Dedifferentiated amniotic fluid mesenchymal stem cell (primary cell): ENCODE data around the gene LZTFL1.

Source experiments
- DNase-seq: peaks from one replicate; pipeline ENCODE4 v3.0.0-alpha.2; 2016; ENCODE audit errors: extremely low spot score

LZTFL1 gene

GRCh38 chr3:45841757-45842491, at the start of gene LZTFL1:
Gene LZTFL1 (minus strand): TSS chr3:45842119. CDS start chr3:45841991, 128 bp downstream.
- DNase-seq: peak; percentile 99

DNA sequence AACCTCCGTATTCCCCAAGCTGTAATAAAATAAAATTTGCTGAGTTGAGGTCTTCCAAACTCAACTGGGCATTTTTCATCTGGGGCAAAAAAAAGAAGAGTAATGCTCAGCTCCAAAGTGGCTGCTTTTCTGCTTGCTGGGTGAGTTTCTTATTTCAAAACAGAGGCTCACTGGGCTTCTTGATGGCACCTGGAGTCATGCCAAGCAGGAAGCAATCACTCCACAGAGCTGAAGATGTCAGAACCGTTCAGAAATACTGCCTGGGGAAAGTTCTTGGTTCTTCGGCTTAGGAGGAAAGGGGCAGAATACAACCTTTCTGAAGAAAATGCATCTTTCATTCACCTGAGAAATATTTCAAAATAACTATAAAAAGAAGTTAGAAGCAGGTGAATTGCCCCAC, 48.5 kb upstream of the LZTFL1 start:
- no peak for DNase-seq

DNA sequence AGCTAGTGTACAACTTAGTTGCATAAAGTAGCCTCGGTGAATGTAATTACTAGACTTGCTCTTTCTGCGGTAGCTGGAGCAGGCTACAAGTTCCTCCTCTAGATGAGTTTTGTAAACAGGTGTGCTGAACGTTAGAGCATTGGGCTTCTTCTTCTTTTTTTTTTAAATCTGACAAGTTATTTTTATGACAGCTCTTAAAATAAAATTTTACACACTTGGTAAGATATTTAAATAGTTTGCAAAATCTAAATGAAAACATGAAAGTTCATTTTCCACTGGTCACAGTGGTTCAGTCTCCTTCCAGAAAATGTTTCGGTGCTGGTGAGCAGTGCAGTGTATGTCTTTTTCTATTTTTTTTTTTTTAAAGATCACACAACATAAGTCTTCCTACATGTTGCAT, 47.4 kb upstream of the LZTFL1 start:
- DNase-seq: no peak

DNA sequence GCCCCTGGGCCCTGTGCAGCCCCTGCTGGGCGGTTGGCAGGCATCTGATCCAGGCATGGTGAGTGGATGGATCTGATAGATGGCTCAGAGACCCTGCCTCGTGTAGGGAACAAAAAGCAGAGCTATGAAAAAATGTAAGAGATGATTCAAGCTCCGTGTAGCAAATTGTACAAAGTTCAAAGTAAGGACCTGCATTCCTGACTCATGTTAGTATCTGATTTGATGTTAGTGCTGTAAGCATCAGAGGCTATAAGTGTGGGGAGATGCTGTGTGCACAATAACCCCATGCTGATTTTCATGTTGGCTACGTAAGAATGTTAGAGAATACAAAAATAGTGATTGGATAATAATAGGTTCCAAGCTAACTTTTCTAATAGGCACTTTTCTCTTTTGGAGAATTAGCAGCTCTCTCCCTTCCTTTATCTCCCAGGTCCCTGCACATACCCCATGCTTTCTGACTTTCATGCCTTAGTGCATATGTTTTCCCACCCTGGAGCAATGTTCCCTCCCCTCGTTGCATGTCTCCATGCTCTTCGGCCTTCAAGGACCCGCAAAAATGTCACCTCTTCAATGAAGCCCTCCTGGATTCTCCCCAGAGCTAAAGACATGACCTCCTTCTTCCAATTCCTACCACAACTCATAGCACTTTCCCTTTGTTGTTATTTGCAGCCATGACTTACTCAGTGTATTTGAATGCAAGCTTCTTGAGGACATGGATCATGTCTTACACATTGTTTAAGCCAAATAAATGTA, 46.0 kb upstream of the LZTFL1 start:
- no peak for DNase-seq

DNA sequence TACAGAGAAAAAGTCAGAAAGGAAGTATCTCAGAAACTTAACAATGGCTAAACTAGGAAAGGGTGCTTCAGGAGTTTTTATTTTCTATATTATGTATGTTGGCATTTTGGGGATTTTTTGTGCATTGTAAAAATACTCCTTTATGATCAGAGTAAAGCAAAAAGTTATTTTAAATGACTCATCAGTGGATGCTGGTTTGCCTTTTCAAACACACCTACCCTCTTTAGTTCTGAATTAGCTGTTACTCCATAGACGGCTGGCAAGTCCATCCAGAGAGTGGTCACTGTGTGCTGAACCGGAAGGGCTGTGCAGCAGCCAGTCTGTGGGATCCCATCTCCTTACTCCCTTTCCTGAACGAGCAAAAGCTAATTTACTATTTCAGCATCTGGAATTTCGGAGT, 45.4 kb upstream of the LZTFL1 start:
- DNase-seq: no peak

GRCh38 chr3:45885979-45886705, 44.2 kb upstream of the LZTFL1 start, which contains the start of gene CCR9:
Gene CCR9 (plus strand): TSS chr3:45886543. CDS start chr3:45894934, 8,391 bp downstream.
- DNase-seq: no peak

- no peak for DNase-seq
These were observed 42.7 kb upstream of the LZTFL1 start for GRCh38 chr3:45884368-45885201.

DNA sequence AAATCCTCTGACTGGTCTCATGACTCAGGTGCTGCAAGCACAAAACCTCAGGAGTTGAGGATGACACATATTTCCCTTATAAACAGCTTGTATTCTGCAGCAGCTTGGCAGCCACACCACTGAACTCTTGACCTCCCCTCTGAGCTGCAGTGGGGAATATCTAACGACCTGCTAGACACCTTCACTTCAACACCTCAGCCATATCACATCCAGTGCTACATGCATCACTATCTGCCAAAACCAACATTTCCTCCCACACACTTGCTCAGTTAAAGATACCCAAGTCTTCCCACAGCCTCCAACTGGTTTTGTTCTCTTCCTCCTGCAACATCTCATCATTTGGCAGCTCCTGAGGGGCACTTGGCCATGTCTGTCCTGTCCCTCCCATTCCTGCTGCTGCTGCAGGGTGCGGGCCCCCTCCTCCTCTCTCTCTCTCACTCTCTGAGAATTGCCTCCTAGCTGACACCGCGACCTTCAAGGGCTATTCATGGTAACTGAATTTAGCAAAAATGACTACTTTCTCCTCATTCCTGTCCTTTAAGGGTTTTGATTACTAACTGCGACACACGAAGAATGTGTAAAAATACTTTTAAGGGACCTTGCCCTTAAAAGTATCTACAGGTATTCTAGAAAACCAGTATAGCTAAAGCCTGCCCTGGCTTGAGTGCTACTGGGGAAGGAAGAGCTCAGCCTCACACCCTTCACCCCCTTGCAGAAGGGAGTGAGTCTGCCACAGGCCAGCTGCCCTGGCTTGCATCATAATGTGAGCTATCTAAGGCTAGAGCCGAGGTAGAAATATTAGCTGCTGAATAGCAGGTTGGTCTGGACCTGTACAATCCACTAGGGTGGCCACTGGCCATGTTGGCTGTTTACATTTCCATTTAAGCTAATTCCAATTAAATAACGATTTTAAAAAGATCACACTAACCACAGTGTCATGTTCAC, 39.4 kb upstream of the LZTFL1 start:
- DNase-seq: no peak

DNA sequence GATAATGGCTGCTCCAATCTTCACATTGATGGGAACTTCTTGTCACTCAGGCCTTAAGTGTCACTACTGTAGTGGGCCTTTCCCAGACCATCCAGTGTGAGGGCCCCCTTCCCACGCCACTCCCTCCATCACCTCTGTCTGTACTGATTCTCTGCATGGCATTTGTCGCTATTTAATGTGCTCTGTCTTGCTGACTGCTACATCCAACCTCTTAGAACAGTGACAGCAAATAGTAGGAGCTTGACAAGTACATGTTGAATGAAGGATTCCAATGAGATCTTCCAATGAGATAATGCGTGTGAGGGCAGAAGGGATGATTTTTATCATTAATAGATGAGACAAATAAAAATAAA, 38.8 kb upstream of the LZTFL1 start:
- DNase-seq: no peak

- DNase-seq: no peak
These were observed 36.2 kb upstream of the LZTFL1 start for GRCh38 chr3:45878124-45878523.

DNA sequence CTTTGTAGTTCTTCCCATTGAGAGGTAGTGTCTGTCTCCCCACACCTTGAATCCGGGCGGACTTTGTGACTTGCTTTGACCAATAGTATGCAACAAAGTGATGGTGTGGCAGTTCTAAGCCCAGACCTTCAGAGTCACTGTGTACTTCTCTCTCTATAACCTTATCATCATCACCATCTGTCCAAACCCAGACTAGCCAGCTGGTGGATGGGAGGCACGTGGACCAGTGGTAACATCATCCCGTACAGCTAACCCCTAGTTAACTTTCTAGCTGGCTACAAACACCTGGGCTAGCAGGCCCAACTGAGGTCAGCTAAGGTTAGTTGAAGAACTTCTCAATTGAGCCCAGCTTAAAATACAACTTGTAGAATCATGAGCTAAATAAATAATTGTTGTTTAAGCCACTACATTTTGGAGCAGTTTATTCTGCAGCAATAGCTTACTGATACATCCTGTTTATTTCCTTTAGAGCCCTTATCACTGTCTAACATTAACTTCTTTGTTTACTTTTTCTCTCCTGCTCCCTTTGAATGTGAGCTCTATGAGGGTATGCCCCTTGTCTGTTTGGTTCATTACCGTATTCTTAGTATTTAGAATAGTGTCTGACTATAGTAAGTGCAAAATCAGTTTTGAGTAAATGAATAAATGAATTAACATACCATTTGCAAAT, 32.9 kb upstream of the LZTFL1 start:
- no peak for DNase-seq

DNA sequence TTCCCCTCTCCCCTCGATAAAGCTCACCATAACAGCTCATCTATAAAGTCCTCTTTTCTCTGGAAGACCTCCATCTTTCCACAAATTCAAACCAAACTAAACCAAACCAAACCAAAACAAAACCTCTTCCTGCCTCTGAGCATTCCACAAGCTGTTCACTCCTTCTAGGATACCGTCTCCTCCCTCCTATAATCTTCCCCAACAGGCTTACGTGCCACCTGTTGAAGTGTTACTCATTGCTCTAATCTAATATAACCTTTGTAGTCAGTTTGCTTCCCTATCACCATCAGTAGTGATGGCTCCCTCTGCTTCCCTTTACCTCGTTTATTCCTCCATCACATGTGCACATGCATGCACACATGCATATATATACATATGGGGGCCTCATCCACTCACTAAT, 31.7 kb upstream of the LZTFL1 start:
- DNase-seq: no peak

DNA sequence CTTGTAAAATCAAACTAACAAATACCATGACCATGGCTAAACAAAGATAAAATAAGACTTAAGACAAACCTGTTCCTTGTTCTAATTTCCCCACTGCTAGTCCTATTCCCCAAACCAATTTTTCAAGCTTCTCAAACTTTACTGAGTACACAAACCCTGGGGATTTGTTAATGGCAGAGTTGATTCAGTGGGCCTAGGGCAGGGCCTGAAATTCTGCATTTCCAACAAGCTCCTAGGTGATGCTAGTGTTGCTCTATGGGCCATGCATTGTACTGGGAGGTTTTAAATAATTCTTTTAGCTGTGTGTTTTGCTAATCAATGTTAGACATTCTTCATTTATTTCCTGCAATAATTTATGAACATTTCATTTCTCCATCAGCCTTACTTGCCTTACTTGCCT, 31.1 kb upstream of the LZTFL1 start:
- no peak for DNase-seq

GRCh38 chr3:45872569-45872968, 30.6 kb upstream of the LZTFL1 start:
- no peak for DNase-seq

GRCh38 chr3:45871780-45872179, 29.9 kb upstream of the LZTFL1 start:
- no peak for DNase-seq

DNA sequence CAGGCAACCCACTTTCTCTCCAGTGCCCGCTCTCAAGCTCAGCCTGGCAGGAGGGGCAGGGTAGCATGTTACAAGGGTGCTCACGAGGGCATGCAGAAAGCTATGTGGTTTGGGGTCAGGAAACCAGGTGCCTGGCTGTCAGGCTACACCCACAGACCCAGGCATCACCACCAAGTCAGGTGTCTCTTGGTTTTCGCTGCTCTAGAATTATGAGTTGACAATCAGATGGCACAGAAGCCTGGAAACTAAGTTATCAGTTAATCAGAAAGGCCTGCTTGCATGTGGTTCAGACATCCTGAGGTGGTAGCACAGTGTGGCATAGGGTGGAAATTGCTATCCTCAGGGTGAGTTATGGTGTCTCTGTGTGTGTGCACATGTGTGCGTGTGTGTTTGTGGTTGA, 28.2 kb upstream of the LZTFL1 start:
- DNase-seq: no peak

GRCh38 chr3:45869638-45870037, 27.7 kb upstream of the LZTFL1 start:
- DNase-seq: no peak

- DNase-seq: no peak
These were observed 26.7 kb upstream of the LZTFL1 start for GRCh38 chr3:45868650-45869049.

DNA sequence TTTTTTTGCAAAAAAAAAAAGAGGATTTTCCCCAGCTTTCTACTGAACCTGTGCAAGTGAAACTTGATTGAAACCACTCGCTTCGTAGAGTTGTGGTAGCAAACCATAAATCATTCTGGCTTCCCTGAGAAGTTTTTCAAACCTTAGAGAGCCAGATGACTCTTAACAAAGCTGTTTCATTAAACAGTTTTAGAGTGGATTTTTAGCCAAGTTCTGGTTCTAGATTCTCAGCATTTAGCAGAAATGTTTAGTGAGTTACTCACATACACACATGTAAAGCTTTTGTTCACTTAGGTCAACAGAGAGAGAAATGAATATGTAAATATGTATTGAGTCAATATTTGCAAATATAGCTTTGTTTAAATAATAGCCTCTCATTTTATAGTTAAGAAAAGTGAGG, 26.3 kb upstream of the LZTFL1 start:
- no peak for DNase-seq

DNA sequence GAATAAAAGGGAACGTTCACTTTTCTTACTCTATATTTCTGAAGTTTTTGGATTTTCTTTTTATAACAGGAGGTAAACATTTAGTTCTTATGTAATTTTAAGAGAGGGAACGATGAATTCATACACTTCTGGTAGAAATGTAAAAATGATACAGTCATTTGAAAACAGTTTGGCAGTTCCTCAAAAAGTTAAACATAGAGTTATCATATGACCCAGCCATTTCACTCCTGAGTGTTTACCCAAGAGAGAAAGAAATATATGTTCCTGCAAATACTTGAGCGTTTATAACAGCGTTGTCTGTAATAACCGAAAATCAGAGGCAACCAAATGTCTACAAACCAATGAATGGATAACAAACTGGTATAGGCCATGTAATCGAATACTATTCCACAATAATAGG, 23.6 kb upstream of the LZTFL1 start:
- no peak for DNase-seq
